ENCODE data around the gene ZNF608.

DNA sequence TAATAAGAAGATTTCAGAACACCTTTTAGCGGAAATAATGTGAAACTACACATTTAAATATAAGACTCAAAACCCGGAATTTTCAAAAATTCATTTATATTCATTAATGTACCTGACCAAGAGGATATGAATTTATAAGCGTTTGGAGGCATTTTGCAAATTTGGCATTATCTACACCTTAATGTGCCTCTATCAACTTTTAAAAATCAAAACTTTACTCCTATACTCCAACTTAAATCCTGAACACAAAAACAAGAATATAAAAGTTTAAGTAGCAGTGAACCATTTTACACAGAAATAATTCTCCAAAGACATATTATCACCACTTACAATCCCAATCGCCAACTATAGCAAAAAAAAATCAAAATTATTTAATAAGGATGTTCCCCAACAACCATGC, 3.9 kb downstream of the ZNF608 start:
- TF ChIP-seq, protein P1, sequence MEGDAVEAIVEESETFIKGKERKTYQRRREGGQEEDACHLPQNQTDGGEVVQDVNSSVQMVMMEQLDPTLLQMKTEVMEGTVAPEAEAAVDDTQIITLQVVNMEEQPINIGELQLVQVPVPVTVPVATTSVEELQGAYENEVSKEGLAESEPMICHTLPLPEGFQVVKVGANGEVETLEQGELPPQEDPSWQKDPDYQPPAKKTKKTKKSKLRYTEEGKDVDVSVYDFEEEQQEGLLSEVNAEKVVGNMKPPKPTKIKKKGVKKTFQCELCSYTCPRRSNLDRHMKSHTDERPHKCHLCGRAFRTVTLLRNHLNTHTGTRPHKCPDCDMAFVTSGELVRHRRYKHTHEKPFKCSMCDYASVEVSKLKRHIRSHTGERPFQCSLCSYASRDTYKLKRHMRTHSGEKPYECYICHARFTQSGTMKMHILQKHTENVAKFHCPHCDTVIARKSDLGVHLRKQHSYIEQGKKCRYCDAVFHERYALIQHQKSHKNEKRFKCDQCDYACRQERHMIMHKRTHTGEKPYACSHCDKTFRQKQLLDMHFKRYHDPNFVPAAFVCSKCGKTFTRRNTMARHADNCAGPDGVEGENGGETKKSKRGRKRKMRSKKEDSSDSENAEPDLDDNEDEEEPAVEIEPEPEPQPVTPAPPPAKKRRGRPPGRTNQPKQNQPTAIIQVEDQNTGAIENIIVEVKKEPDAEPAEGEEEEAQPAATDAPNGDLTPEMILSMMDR (conservative IDR thresholded peaks at IDR 0.05; ENCODE audit: low read depth, low read length) = no peak
- no peak for TF ChIP-seq EZH2 (IDR thresholded peaks at IDR 0.05; ENCODE audit: low read length, unreplicated experiment)

Measured in PC-3 (cell line).